Islet precursor cell (in vitro differentiated cells): Measurements from ENCODE around the gene CPLX3.
A peak's percentile ranks its signal among the peaks of the same experiment; 100 is the strongest.
"Not testable (repeated sequence)": the region's sequence is repeated elsewhere in the genome, so short reads cannot be mapped to it uniquely, and the experiment has no call there.

ENCODE experiments used
- DNase-seq: peaks from one replicate; pipeline ENCODE4 v3.0.0-alpha.2; 2018

The CPLX3 gene

GRCh38 chr15:74826364-74826819 lies at the start of gene CPLX3:
Gene CPLX3, plus strand, starts transcription at chr15:74826627. Its CDS starts 77 bp downstream, at chr15:74826704.
- DNase-seq, result peak; percentile 66

- peak; percentile 83 for DNase-seq
These were observed 49.3 kb upstream of the CPLX3 start for GRCh38 chr15:74776821-74777768.

GRCh38 chr15:74777769-74778598 lies 48.4 kb upstream of the CPLX3 start:
- no peak for DNase-seq

GRCh38 chr15:74778599-74778970 lies 47.8 kb upstream of the CPLX3 start:
- DNase-seq, result no peak

- no peak for DNase-seq
These were observed 47.2 kb upstream of the CPLX3 start for GRCh38 chr15:74779162-74779648.

GRCh38 chr15:74780523-74781430 lies 45.6 kb upstream of the CPLX3 start:
- no peak for DNase-seq

- peak; percentile 83 for DNase-seq
These were observed 44.8 kb upstream of the CPLX3 start, which contains the start of gene CSK for GRCh38 chr15:74781431-74782258. Gene CSK, plus strand, starts transcription at chr15:74782080. Its CDS starts 16,218 bp downstream, at chr15:74798298.

GRCh38 chr15:74782259-74783071 lies 44.0 kb upstream of the CPLX3 start:
- no peak for DNase-seq

- no peak for DNase-seq
These were observed 43.2 kb upstream of the CPLX3 start for GRCh38 chr15:74783072-74783807.

- DNase-seq, result no peak
These were observed 42.6 kb upstream of the CPLX3 start for GRCh38 chr15:74783808-74784175.

- no peak for DNase-seq
These were observed 41.8 kb upstream of the CPLX3 start for GRCh38 chr15:74784426-74785193.

GRCh38 chr15:74785194-74786032 lies 41.0 kb upstream of the CPLX3 start:
- DNase-seq, result no peak

GRCh38 chr15:74786081-74786480 lies 40.3 kb upstream of the CPLX3 start:
- DNase-seq, result not testable (repeated sequence)

- no peak for DNase-seq
These were observed 39.8 kb upstream of the CPLX3 start for GRCh38 chr15:74786551-74787165.

GRCh38 chr15:74787251-74788041 lies 39.0 kb upstream of the CPLX3 start:
- DNase-seq, result peak; percentile 93

GRCh38 chr15:74788042-74788682 lies 38.3 kb upstream of the CPLX3 start:
- no peak for DNase-seq
